H1 (cell line): ENCODE data around the gene PPIF. TPM values are rescaled to one million over a fixed set of nuclear protein-coding genes. Genes with fewer than 3 reads are reported as not detected.

ENCODE experiments used
- BCL11A ChIP-seq, 2 experiments: IDR thresholded peaks; one replicate each; pipeline ENCODE4 v1.6.1; 2011; ENCODE audit warnings: low read depth in 2 of 2, low read length in 2 of 2, mild to moderate bottlenecking in 2 of 2
- GTF2F1 ChIP-seq: IDR thresholded peaks from 2 replicates; pipeline ENCODE4 v1.6.1; 2012; ENCODE audit warnings: low read depth, low read length, improper control_type of control experiment, borderline replicate concordance
- JUN ChIP-seq: IDR thresholded peaks from 2 replicates; pipeline ENCODE4 v1.6.1; 2011; ENCODE audit warnings: low read depth, mild to moderate bottlenecking, improper control_type of control experiment, low read length
- SIX5 ChIP-seq: IDR thresholded peaks from 2 replicates; pipeline ENCODE4 v1.6.1; 2011; ENCODE audit warnings: mild to moderate bottlenecking, low read depth, low read length
- polyA plus RNA-seq, 7 experiments: library from polyadenylated mRNA; depleted of rRNA in 3 of 7; stranded (reverse) in 5 of 7; unstranded in 2 of 7; fragments of >200 nt in 5 of 7; fragments of 200-250 nt in 2 of 7; gene quantifications; 1 replicate in 5 of 7; 2 replicates in 1 of 7; 4 replicates in 1 of 7; pipeline versions ENCODE4 v1.2.1 to v1.2.3, GENCODE V29; 2011 to 2013; ENCODE audit warnings: missing spikeins in 2 of 7, mixed read lengths in 2 of 7
- total RNA-seq: library from RNA; stranded (reverse); fragmentation: NEBNext Ultra II Directional; extraction: Animal tissue kit (Norgen Biotek cat#: 25700); gene quantifications from 2 replicates; pipeline ENCODE4 v1.2.1, GENCODE V29; 2021

Gene PPIF
- total and polyA plus RNA-seq, 2 of the 8 experiments (the other 6 are each of a cell fraction or from before 2014, with no cell fraction given) = 70.2 to 77.6 TPM

- no peak for TF ChIP-seq GTF2F1
- no peak for TF ChIP-seq JUN
- no peak for TF ChIP-seq BCL11A (IDR thresholded peaks at IDR 0.05; ENCODE audit: low read depth in 2 of 2, low read length in 2 of 2)
- TF ChIP-seq SIX5 = no peak
Measured at GRCh38 chr10:79394664-79395063, 47.4 kb downstream of the PPIF start (continued).
